HG03432 (cell line): ENCODE results near the gene ST3GAL5.
A peak's percentile ranks its signal among the peaks of the same experiment; 100 is the strongest.
"Not testable (repeated sequence)": the region's sequence is repeated elsewhere in the genome, so short reads cannot be mapped to it uniquely, and the experiment has no call there.

ENCODE experiments used
- ATAC-seq: cut with Tn5 transposase; IDR thresholded peaks from one replicate; pipeline ENCODE4 v1.9.1; 2021; ENCODE audit warnings: mild to moderate bottlenecking, moderate library complexity; ENCODE audit not compliant: unreplicated experiment

Gene ST3GAL5

GRCh38 chr2:85894554-85895278 lies 5.9 kb upstream of the ST3GAL5 start:
- not testable (repeated sequence) for ATAC-seq

GRCh38 chr2:85893428-85894258 lies 4.9 kb upstream of the ST3GAL5 start:
- no peak for ATAC-seq

- ATAC-seq = no peak
Observed at GRCh38 chr2:85892216-85892944, 3.6 kb upstream of the ST3GAL5 start.

GRCh38 chr2:85890522-85891176 lies 1.9 kb upstream of the ST3GAL5 start:
- ATAC-seq = no peak

- no peak for ATAC-seq
Observed at GRCh38 chr2:85889627-85890281, 964 bp upstream of the ST3GAL5 start.

- ATAC-seq = peak; percentile 8
Observed at GRCh38 chr2:85888020-85888683, 638 bp downstream of the ST3GAL5 start.

GRCh38 chr2:85887566-85888019 lies 1.2 kb downstream of the ST3GAL5 start:
- ATAC-seq = no peak

- ATAC-seq = no peak
Observed at GRCh38 chr2:85886590-85886989, 2.2 kb downstream of the ST3GAL5 start.

GRCh38 chr2:85886141-85886540 lies 2.6 kb downstream of the ST3GAL5 start:
- no peak for ATAC-seq

- not testable (repeated sequence) for ATAC-seq
Observed at GRCh38 chr2:85881781-85882180, 7.0 kb downstream of the ST3GAL5 start.

- not testable (repeated sequence) for ATAC-seq
Observed at GRCh38 chr2:85880716-85881328, 8.0 kb downstream of the ST3GAL5 start.

GRCh38 chr2:85878719-85879370 lies 9.9 kb downstream of the ST3GAL5 start:
- ATAC-seq = no peak

GRCh38 chr2:85875350-85876050 lies 13.3 kb downstream of the ST3GAL5 start:
- no peak for ATAC-seq

GRCh38 chr2:85873679-85874078 lies 15.1 kb downstream of the ST3GAL5 start:
- ATAC-seq = no peak

- no peak for ATAC-seq
Observed at GRCh38 chr2:85872536-85873161, 16.1 kb downstream of the ST3GAL5 start.

- no peak for ATAC-seq
Observed at GRCh38 chr2:85871494-85872164, 17.2 kb downstream of the ST3GAL5 start.

GRCh38 chr2:85868822-85869221 lies 20.0 kb downstream of the ST3GAL5 start:
- ATAC-seq = no peak
